LNCaP clone FGC (cell line): ENCODE results near the gene RSRC1.
A peak's percentile ranks its signal among the peaks of the same experiment; 100 is the strongest.

Source experiments
- DNase-seq: peaks from one replicate; pipeline ENCODE4 v3.0.0-alpha.2; 2011; ENCODE audit warnings: low read depth
- H3K4me3 ChIP-seq: 2 replicates; pipeline ENCODE4 v1.5.1; 2011; ENCODE audit warnings: mild to moderate bottlenecking, low read depth, low read length, control low read depth
- CTCF ChIP-seq: IDR thresholded peaks from 2 replicates; pipeline ENCODE4 v1.5.1; 2012; ENCODE audit warnings: mild to moderate bottlenecking; ENCODE audit not compliant: control insufficient read depth, insufficient read depth; ENCODE audit errors: extremely low read depth

RSRC1 gene

GRCh38 chr3:158452334-158452733 lies 342.4 kb downstream of the RSRC1 start:
- DNase-seq: no peak
- H3K4me3 ChIP-seq: no peak overlapping the region
- TF ChIP-seq CTCF: no peak

DNA sequence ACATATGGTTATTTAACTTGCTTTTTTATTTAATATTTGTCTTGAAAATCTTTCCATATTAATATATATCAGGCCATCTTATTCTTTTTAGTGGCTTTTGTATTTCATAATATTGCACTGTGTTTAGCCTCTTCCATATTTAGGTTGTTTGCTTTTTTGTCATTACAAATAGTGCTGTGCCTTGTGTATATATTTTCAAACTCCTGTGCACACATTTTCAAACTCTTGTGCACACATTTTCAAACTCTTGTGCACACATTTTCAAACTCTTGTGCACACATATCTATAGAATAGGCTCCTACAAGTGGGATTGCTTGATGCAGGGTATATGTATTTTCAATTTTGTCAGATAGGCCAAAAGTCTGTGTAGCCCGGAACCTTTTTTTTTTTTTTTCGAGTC lies 343.1 kb downstream of the RSRC1 start:
- H3K4me3 ChIP-seq: no peak overlapping the region
- TF ChIP-seq CTCF: no peak
- DNase-seq: no peak

DNA sequence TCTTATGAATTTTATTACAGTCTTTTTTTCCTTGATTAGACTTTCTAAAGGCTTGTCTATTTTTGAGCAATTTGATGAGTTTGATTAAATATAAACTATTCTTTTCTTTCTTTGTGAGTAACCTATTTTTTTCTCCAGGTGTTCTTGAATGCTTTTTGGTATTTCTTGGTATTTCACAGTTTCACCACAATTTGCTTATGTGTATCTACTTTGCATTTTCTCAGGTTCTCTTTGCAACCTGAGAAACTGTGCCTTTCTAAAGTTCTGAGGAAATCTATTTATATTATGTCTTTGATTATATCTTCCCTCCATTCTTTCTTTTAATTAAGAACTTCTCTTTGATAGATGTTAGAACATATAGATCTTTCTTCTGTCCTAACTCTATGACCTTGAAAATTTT lies 344.0 kb downstream of the RSRC1 start:
- no peak for DNase-seq
- TF ChIP-seq CTCF: no peak
- no peak overlapping the region for H3K4me3 ChIP-seq

- no peak overlapping the region for H3K4me3 ChIP-seq
- no peak for DNase-seq
- no peak for TF ChIP-seq CTCF
Observed at GRCh38 chr3:158455406-158455805, 345.5 kb downstream of the RSRC1 start.

DNA sequence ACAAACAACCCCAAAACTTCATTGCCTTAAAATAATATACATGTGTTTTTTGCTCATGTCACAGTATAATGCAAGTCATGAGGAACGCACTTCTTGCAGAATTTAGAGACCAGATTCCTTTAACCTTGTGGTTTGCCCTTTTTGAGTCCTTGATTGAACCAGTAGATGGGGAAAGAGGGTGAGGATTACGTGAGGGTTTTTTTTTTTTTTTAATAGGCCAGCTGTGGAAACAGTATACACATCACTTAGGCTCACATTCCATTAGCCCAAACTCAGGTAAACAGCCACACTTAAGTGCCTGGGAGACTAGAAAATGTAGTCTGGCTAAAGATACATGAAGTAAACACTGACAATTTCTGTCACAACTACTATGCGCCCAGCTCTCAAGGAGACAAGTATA lies 346.2 kb downstream of the RSRC1 start:
- no peak overlapping the region for H3K4me3 ChIP-seq
- no peak for DNase-seq
- TF ChIP-seq CTCF: no peak

- H3K4me3 ChIP-seq: no peak overlapping the region
- DNase-seq: peak; percentile 61
Observed at GRCh38 chr3:158458464-158458863, 348.6 kb downstream of the RSRC1 start.

More at GRCh38 chr3:158458464-158458863, 348.6 kb downstream of the RSRC1 start:
- TF ChIP-seq CTCF: no peak
